GM10847 (cell line): ENCODE results near the gene AFF3.

Source experiments
- POLR2A ChIP-seq: IDR thresholded peaks from 2 replicates; pipeline ENCODE4 v1.6.1; 2011; ENCODE audit not compliant: insufficient read length; ENCODE audit errors: extremely low read depth

Gene AFF3

GRCh38 chr2:99818842-99819241, 323.5 kb downstream of the AFF3 start:
- no peak for TF ChIP-seq POLR2A

- no peak for TF ChIP-seq POLR2A
These were observed 325.5 kb downstream of the AFF3 start for GRCh38 chr2:99816908-99817307.

DNA sequence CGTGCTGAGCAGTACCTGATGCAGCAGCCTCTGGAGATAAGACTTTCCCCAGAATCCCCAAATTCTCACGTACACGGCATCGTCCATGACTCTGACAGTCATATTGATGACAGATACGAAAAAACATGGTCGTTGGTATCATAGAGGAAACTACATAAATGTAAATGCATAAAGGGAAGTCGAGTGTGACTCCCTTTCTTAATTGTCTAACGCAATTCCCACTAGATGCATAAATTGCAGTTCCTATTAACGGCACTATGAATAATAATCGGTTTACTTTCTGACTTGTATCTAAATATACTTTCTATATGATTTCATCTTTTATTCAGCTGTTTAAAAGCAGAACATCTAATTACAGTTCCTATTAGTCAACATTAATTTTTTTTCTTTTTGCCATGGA, 330.0 kb downstream of the AFF3 start:
- TF ChIP-seq POLR2A = no peak

DNA sequence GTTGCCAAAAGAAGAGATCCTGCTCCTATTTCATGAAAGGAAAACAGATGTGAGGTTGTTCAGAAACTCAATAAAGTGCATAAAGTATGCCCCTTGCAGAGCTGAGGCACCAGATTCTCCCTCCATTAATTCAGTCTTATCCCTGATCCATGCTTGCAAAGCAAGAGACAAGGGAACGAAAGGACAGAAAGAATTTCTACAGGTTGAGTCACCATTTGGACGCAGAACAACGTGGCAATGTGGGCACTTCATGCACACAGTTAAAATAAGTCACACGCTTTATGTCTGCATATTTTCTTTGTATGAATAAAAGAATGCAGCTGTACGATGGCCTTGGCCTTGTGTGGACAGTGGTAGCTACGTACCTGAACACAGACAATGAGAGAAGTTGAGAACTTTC, 330.8 kb downstream of the AFF3 start:
- no peak for TF ChIP-seq POLR2A

DNA sequence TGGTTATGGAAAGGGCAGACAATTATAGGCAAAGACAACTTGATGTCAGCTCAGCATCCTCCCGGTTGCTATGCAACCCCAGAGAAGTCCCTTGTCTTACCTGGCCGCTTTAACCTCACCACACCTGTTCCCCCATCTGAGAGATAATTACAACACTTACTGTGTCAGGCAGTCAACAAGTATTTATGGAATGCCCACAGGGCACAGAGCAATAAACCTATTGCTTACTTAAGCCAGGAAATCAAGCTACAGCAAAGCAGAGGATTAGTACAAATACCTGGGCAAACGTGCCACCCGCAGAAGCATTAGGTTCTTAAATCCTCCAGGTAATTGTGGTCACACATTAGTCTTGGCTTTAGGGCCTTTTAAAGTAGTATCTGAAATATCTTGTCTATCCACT, 332.2 kb downstream of the AFF3 start:
- no peak for TF ChIP-seq POLR2A

- TF ChIP-seq POLR2A = no peak
These were observed 333.0 kb downstream of the AFF3 start for GRCh38 chr2:99809259-99809900.

GRCh38 chr2:99808361-99809200, 333.8 kb downstream of the AFF3 start:
- TF ChIP-seq POLR2A = no peak

GRCh38 chr2:99806758-99807157, 335.6 kb downstream of the AFF3 start:
- TF ChIP-seq POLR2A = no peak

DNA sequence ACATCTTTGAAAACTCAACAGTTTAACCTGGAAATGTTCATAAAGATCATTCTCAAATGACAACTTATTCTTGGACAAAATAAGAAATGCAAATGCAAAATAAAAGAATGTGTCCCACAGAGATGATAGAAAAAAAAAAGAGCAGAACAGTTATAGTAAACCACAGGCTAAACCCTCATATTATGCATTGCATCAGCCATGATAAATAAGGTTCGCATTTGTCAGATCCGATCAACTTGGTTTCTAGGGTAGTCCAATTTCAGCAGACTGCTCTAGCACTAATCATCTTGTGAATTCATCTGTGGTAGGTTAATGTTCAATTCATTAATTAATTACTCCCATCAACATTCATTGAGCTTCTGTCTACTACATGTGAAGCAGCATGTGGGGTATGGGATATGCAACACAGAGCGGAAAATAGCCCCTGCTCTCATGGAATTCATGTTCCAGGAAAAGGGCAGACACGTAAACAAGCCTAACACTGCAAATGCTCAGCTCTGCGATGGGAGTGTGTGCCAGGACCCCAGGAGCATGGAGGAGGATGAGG, 336.4 kb downstream of the AFF3 start:
- no peak for TF ChIP-seq POLR2A

DNA sequence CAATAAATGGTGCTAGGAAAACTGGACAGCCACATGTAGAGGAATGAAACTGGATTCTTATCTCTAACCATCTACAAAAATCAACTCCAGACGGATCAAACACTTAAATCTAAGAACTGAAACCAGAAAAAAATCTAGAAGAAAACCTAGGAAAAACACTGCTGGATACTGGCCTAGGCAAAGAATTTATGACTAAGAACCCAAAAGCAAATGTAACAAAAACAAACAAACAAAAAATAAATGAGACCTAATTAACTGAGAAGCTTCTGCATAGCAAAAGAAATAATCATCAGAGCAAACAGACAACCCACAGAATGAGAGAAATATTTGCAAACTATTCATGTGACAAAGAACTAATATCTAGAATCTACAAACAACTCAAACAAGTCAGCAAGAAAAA, 338.5 kb downstream of the AFF3 start:
- no peak for TF ChIP-seq POLR2A

- no peak for TF ChIP-seq POLR2A
These were observed 339.7 kb downstream of the AFF3 start for GRCh38 chr2:99802734-99803133.

- TF ChIP-seq POLR2A = no peak
These were observed 341.0 kb downstream of the AFF3 start for GRCh38 chr2:99801327-99801901.

DNA sequence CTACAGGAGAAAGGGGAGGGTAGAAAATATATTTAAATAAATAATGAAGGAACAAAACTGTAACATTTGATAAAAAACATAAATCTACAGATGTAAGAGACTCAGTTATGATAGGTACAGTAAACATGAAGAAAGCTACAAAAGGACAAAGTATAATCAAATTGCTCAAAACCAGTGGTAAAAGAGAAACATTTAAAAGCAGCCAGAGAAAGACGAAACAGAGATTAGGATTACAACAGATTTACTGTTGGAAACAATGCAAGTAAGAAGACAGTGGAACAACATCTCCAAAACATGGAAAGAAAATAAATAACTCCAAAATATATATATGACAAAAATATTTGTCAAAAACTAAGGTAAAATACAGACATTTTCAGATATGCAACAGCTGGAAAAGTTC, 344.9 kb downstream of the AFF3 start:
- TF ChIP-seq POLR2A = no peak

- TF ChIP-seq POLR2A = no peak
These were observed 348.0 kb downstream of the AFF3 start for GRCh38 chr2:99794414-99794813.

DNA sequence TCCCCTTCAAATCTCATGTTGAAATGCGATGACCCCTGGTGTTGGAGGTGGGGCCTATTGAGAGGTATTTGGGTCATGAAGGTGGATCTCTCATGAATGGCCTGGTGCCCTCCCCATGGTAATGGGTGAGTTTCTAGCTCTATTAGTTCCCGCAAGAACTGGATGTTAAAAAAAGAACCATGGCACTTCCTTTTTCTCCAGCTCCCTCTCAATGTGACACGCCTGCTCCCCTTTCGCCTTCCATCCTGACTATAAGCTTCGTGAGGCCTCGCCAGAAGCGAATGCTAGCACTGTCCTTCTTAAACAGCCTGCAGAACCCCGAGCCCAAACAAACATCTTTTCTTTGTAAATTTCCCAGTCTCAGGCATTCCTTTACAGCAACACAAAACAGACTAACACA, 349.4 kb downstream of the AFF3 start:
- TF ChIP-seq POLR2A = no peak

GRCh38 chr2:99789849-99790248, 352.5 kb downstream of the AFF3 start:
- no peak for TF ChIP-seq POLR2A
